ENCODE measurements around the gene RIMBP2.

Gene RIMBP2

DNA sequence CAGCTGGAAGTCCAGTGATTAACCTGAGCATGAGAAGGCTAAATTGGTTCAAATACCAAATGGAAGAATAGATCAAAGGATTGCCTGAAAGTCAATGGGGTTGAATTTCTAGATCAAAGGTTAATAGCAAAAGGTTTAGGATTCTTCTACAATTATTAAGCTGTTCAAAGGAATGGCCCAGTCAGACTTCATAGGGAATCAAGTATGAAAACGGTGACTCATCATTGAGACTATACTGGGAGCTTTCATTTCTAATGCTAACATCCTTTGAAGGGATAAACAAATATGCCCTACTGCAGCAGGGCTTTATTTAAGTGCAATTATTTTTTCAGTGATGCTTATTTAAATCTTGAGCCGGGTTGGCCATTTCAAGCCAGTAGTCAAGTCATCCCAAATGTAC lies 152.8 kb downstream of the RIMBP2 start:
- DNase-seq (ENCODE audit: low read depth, low spot score) = no peak
- H3K27ac ChIP-seq = no peak overlapping the region

DNA sequence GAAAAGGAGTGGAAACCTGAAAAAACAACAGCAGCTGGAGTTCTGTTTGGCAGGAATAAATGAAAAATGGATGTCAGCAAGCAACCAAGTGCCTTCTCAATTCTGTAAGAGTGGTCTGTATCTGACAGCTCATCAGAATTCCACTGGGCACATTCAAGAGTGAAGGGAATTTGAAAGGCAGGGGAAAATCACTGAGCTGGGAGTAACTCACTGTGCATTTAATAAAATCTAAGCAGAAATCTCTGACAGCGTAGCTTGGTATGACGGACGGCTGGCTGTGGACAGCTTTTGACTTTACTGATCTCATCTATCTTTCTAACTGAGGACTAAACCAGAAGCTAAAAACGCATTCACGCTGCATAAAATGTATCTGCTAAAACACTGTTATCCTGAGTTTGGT lies 153.4 kb downstream of the RIMBP2 start:
- DNase-seq (ENCODE audit: low read depth, low spot score) = no peak
- H3K27ac ChIP-seq = no peak overlapping the region

DNA sequence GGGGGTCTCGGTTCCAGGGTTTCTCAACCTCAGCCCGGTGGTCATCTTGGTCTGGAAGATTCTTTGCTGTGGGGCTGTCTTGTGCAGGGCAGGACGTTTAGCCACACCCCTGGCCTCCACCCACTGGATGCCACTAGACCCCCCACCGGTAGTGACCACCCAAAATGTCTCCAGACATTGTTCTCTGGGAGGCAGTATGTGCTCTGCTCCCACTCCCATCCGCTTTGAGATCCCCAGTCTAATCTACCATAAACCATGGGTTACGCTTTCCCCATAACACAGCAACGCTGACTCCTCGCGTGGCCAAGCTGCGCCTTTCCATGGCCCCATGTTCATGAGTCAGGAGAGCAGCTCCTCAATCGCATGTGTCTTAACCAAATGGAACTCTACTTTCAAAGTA lies 155.8 kb downstream of the RIMBP2 start:
- no peak overlapping the region for H3K27ac ChIP-seq
- DNase-seq (ENCODE audit: low read depth, low spot score) = no peak

DNA sequence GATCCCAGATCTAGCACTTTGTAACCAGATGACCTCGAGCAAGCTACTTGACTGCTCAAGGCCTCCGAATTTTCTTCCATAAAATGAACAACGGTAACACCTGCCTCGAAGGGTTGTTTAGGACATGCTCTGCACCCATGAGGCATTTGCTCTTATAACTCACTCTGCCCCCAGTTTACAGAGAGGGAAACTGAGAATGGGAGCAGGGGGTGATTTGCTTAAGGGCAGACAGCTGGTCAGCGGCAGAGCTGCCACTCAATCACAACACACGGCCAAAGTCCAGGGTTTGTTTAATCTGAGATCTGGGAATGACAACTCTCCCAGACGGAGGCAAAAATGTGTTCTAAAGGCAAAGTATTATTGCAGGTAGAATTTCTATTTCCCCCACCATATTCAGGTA lies 156.3 kb downstream of the RIMBP2 start:
- no peak for DNase-seq (ENCODE audit: low read depth, low spot score)
- H3K27ac ChIP-seq = no peak overlapping the region

DNA sequence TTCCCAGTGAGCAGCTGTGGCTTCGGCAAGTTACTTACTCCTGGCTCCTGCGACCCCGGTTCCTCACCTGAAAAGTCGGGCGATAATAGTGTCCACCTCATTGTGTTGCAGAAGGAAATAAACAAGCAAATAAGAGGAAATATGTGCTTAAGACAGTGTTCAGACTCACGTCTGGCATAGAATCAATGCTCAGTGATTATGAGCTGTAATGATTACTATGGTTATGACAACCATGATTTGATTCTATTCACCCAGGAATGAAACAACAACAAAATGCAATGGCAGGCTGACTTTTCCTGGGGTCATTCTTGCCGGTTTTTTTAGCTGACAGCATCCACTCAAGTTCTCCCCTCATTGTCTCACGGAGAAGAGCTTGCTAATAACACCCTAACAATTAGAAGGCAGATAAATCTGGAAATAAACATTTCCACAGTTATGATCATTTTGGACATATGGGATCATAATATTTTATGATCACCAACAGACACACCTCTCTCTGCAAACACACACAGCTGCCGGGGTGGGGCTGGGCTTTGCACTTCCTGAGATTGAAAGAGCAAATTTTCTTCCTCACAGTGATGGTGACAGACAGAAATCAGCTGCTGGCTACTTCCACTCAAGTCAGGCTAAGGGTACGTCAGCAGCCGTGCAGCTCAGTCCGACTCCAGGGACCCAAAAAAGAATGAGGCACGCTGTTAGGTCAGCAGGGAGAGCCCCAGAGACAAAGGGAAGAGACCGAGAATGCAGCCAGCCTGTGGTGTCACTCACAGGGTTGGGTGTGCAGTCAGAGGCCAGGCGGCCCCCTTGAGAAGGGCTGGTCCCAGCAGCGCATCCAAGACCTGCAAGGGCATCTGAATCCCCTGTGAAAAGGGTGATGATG lies 158.0 kb downstream of the RIMBP2 start:
- DNase-seq (ENCODE audit: low read depth, low spot score) = no peak
- no peak overlapping the region for H3K27ac ChIP-seq

DNA sequence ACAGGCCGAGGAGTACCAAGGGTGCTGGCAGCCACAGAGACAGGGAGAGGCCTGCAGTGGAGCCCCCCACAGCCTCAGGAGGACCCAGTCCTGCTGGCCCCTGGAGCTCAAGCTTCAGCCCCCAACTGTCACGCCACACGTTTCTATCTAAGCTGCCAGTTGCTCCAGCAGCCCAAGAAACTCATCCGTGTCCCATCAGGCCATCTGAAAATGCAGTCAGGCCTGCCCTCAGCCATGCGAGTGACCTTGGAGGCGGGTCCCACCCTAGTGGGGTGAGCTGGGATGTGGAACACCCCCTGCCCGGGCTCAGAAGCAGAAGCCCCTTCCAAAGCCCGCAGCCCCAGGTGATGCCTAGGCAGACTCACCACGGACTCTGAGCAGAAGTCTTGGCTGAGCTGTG lies 158.9 kb downstream of the RIMBP2 start:
- no peak overlapping the region for H3K27ac ChIP-seq
- DNase-seq (ENCODE audit: low read depth, low spot score) = no peak

DNA sequence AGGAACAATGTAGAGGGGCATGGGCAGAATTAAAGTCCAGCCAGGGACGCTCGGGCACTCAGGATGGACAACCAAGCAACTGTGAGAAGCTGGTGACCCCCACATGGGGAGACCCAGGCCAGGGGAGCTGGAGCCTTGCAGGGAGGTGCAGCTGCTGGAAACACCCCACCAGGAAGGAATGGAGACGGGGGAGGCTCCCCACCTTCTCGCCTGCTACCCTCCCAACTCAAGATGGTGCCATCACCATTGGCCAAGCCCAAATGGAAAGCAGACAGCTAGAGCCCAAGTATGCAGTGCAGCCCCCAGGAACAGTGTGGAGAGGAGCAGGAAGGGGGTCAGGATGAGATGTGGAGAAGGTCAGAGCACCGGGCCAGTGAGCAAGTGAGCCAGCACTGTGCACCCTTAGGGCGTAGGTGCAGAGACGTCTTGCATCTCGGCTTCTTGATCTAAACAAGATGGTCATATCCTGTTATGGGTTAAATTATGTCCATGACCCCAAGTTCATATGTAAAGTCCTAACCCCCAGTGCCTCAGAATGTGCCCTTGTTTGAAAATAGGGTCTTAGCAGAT lies 159.5 kb downstream of the RIMBP2 start:
- DNase-seq (ENCODE audit: low read depth, low spot score) = no peak
- H3K27ac ChIP-seq = no peak overlapping the region

DNA sequence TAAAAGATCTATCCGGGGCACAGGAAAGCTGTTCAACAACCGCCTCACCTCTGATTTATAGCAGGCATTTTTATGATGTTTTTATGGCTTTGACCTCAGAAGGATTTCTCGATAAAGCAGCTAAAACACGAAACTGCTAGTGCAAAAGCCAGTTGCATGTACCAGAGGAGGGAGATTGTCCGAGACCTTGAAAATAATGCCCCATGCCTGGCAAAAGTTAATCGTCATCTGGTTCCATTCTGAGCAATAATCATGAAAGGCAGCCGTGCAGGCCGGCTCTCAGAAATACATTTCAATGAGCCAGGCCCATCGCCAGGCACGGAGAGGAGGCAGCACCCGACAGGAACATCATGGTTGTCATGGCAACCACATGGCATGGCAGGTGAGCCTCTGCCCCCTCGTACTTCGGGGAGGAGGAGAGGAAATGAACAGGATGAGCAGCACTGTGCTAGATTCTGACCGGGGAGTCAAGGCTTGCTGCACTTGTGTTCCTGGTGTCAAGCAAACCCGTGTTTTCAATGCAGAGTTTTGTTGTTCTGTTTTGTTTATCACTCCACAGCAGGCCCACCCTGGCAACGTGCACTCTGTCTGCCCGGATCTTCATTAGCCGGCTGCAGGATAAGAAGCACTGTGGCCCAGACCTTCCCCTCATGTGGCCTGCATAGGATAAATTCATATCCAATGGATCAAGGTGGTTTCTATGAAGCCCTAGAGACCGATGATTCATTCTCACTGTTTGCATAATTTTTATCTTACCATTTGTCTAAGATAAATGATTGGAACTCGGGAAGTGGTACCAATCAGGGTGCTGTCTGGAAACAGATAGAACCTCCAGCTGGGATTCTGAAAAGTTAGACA lies 160.2 kb downstream of the RIMBP2 start:
- no peak overlapping the region for H3K27ac ChIP-seq
- DNase-seq (ENCODE audit: low read depth, low spot score) = no peak

DNA sequence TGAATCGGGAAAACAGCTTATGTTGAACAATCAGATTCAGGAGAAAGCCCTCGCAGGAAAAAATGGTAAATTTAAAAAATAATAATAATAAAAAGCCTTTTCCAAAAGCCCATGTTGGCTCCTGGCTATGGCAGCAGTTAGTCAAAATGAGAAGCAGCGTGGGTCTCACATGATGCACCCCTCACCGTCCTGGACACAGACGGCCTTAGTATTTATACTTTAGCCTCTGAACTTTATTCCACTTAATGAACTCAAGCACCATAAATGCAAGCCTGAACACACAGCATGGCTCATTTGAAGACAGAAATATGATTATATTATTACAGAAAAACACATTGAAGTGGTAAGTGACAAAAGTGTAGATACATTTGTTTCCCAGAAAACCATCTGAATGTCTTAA lies 160.9 kb downstream of the RIMBP2 start:
- DNase-seq (ENCODE audit: low read depth, low spot score) = no peak
- H3K27ac ChIP-seq = no peak overlapping the region

DNA sequence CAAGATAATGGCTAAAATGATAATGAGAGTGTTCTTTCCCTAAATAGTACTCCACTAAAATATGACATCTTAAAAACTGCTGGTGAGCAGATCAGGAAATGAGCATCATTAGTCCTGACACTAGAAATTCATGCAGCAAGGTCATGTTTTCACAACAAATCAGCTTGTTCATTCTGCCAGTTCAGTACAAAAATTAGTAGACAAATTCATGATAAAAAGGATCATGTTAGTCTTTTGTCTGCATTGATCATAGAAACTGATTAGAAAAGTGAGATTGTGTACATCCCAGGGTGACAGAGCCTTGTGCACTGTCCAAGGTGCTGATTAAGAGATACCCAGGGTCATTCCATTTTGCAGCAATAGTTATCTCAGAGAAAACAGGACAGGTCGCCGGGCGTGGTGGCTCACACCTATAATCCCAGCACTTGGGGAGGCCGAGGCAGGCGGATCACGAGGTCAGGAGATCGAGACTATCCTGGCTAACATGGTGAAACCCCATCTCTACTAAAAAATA lies 163.6 kb downstream of the RIMBP2 start:
- no peak overlapping the region for H3K27ac ChIP-seq

DNA sequence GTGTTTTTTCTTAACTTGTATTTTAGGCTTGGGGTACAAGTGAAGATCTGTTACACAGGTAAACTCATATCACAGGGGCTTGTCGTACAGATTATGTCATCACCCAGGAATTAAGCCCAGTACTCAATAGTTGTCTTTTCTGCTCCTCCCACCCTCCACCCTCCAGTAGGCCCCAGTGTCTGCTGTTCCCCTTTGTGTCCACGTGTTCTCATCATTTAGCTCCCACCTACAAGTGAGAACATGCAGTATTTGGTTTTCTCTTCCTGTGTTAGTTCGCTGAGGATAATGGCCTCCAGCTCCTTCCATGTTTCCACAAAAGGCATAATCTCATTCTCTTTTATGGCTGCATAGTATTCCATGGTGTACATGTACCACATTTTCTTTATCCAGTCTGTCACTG lies 166.7 kb downstream of the RIMBP2 start:
- no peak overlapping the region for H3K27ac ChIP-seq
- no peak for DNase-seq (ENCODE audit: low read depth, low spot score)

More for the DNA sequence above, 163.6 kb downstream of the RIMBP2 start:
- no peak for DNase-seq (ENCODE audit: low read depth, low spot score)

DNA sequence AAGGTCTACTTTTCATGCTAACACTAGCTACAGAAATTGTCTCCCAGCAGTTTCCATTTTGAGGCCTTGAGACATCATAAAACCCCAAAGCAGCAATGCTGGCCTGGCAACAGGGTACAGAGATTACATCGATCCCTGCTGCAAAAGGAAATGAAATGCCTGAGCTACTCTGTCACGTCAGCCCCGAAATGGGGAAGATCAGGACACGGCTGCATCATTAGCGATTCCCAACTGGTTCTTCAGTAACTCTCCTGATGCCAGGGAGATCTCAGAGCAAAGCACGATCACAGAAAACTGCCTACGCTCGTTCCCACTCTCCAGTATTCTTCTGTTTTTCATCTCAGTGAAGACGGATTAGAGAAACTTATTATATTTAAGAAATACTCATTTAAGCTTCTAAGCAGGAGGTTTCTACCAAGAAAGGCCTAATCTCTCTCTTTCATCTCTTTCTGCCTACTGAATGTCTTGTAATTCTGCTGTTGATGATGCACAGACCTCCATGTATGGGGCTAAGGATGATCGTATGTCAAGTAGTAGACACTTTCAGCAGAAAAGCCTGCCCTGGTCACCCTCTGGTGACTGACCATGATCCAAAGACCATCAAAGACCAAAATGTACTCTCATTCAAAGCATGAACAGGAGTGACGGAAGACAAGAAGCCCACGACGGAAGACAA lies 168.5 kb downstream of the RIMBP2 start:
- no peak overlapping the region for H3K27ac ChIP-seq
- DNase-seq (ENCODE audit: low read depth, low spot score) = no peak

DNA sequence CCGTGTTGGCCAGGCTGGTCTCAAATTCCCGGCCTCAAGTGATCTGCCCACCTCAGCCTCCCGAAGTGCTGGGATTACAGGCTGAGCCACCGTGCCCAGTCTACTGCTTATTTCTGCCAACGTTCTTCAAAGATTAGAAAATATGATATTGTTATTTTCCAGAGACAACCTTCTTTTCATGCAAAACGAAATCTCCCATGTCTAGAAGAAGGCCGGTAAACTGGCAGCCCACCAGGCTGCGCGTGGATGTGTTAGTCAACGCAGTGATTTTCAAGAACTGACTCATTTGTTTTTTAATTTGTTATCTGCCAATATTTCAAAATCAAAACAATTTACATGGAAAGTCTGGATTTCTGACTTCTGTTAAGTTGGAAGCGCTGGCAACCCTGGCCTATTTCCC lies 169.6 kb downstream of the RIMBP2 start:
- no peak for DNase-seq (ENCODE audit: low read depth, low spot score)
- no peak overlapping the region for H3K27ac ChIP-seq

DNA sequence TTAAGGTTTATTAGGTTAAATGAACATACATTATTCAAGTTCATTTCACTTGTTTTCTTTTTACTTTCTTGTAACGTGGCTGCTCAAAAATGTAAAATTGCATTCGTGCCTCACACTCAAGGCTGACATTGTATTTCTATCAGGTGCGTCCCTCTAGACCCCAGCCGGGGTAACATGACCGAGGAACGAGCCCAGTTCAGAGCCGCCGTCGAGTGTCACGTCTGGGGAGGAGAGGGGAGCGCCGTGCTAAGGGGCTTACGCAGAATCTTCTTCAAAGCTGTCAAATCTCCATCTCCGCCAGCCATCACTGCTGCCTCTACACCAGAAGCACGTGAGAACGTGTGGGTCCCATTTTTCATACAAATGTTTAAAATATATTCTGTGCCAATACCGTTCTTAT lies 170.6 kb downstream of the RIMBP2 start:
- DNase-seq (ENCODE audit: low read depth, low spot score) = no peak
- no peak overlapping the region for H3K27ac ChIP-seq

DNA sequence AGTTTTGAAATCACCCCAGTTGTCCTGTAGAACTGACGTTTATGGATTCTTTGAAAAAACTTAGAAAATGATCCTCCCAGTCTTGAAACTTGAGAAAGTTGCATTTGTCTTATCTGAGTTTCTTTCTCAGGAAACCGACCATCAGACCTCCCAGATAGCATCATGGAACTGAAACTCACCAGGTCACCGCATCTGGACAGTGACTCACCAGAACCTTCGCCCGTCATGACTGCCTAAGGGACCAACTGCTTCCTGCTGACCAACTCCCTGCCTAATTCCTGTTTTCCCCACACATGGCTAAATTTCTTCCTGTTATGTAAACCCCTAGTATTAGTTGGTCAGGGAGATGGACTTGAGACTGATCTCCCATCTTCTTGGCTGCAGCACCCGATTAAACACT lies 175.7 kb downstream of the RIMBP2 start:
- no peak for DNase-seq (ENCODE audit: low read depth, low spot score)
- no peak overlapping the region for H3K27ac ChIP-seq

DNA sequence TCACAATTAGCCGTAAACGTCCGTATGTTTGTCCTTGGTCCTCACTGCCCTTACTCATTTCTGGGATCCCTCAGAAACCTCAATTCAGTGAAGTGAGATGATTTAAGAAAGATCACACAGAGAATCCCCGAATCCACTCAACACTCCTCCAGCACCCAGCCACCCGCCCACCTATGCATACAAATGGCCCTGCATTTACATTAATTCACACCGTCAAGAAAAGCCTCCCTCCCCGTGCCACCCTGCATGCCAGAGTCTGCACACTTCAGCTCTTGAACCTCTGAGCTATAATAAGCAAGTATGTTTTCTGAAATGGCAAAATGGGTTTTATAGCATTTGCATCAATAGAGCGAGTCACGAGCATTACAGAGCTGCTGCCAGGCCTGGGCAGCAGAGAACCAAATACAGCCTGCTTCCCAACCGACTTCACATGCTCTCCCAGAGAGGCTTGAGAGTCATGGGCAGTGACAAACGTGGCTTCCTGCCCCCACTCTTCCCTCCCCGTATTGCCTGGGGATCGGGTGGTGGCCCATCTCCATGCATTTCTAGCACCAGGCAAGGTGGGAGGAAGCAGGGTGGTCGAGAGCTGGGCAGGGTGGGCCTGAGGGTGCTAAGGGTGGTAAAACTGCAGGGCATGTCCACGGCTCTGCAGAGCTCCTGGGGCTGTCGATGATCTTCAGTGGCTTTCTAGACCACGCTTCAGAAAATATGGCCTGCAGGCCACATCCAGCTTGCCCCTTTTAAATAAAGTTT lies 177.6 kb downstream of the RIMBP2 start:
- DNase-seq (ENCODE audit: low read depth, low spot score) = no peak
- no peak overlapping the region for H3K27ac ChIP-seq

DNA sequence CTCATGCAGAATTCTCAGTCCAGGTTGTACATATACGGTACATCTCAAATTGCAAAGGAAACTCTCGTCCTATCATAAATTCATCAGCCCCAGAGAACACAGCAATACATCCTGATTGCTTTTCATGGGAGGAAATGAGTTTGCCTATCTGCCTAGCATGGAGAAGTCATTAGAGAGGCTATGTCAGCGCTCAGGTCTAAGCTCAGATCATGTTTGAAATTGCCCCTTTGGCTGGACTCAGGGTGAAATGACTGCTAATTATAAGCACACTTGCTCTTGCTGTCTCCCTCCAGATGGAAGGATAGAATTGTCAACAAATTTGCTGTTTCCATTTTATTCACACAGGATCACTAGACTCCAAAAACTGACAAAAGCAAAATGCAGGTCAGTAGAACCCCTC lies 178.4 kb downstream of the RIMBP2 start:
- no peak overlapping the region for H3K27ac ChIP-seq
- no peak for DNase-seq (ENCODE audit: low read depth, low spot score)

DNA sequence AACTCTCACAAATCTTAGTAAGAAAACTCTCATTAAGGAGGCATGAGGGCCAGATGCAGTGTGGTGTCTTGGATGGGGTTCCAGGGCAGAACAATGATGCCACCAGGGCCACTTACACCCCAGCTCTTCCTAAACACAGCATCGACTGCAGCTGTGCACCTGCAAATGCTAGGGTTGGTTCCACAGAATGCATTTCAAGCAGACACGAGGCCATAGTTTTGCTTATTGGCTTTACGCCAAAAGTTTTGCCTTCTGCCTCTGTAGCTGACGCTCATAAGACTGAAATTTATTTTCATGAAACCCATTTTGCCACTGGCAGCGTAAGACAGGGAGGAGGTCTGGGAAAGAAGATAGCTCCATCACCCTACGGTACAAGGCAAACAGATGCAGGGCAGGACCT lies 179.0 kb downstream of the RIMBP2 start:
- no peak for DNase-seq (ENCODE audit: low read depth, low spot score)
- H3K27ac ChIP-seq = no peak overlapping the region

DNA sequence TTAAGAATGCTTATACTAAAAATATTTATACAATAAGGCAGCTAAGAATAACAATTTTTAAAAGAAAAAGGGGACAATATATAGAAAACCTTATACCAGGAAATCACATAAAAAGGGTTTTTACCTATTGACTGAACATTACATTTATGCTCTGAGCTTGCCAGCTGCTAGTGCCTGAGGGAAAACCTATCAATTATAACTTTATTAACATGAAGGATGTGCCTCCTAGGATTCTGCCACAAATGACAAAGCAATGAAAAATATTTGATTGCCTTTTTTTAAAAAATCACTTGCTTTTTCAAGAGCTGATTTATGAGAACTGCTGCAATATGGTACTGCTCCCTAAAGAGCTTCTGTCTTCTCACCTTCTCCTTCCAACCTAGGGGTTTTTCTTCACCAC lies 185.7 kb downstream of the RIMBP2 start:
- no peak for DNase-seq (ENCODE audit: low read depth, low spot score)
- no peak overlapping the region for H3K27ac ChIP-seq

DNA sequence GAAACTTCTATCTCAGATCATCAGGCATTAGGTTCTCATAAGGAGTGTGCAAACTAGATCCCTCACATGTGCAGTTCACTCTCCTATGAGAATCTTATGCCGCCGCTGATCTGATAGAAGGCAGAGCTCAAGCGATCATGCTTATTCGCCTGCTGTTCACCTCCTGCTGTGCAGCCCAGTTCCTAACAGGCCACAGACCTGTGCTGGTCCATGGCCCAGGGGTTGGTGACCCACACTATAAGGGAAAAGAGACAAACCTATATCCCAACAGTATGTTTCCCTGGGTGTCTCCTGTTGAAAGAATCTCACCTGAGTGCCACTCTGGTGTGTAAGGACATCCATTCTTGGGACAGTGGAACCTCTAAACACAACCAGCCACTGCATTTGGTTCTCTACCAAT lies 186.3 kb downstream of the RIMBP2 start:
- H3K27ac ChIP-seq = no peak overlapping the region
- no peak for DNase-seq (ENCODE audit: low read depth, low spot score)

All from epithelial cell of prostate (primary cell).